Measurements from ENCODE around the gene RPF1. TPM values are rescaled to one million over a fixed set of nuclear protein-coding genes. Genes with fewer than 3 reads are reported as not detected.

RPF1 gene
- total and polyA plus RNA-seq, 2 of the 8 experiments (the other 6 are each of a cell fraction or from before 2014, with no cell fraction given) = 18.7 to 41.8 TPM

DNA sequence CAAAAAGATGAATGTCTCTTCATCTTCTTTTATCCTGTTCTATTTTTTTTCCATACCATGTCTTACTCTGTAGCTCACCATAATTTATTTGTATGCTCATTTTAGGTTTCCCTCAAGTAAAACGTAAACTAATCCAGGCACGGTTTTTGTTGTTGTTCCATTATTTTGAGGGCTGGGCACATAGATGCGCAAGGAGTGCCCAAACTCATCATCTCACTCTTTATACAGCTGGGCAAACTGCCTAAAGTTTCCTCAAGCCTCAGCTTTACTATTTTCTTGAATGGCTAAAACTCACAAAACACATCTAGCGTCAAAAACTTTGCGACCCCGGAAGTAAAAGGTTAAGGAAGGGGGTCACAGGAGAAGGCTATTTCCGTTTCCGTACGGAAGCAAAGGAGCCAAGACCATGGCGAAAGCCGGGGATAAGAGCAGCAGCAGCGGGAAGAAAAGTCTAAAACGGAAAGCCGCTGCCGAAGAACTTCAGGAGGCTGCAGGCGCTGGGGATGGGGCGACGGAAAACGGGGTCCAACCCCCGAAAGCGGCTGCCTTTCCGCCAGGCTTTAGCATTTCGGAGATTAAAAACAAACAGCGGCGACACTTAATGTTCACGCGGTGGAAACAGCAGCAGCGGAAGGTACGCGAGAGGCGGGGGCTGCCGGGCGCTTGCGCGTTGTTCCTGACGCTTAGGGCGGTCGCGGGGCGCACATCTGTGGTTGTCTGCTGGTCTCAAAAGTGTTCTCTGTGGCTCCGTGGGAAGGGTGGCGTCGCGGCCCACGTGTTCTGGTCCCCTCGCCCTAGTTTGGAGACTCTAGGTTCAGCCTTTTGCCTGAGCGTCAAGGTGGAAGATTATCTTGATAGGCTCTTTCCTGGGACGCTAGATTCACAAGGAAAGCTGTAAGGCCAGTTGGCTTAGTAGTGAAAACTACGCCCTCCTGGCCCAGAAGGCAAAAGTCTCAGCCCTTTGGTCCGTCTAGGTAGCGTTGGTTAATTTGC, at the start of gene RPF1 (continued):
- peak; percentile 70 to 85 for TF ChIP-seq POLR2A (IDR thresholded peaks at IDR 0.05; ENCODE audit: control extremely low read depth in 1 of 2, low read depth in 2 of 2, low read length in 2 of 2)
- no peak for TF ChIP-seq EP300 (IDR thresholded peaks at IDR 0.05; ENCODE audit: borderline replicate concordance in 1 of 2, low read depth in 2 of 2, low read length in 2 of 2)
- TF ChIP-seq, protein P1, sequence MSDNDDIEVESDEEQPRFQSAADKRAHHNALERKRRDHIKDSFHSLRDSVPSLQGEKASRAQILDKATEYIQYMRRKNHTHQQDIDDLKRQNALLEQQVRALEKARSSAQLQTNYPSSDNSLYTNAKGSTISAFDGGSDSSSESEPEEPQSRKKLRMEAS (IDR thresholded peaks at IDR 0.05) = peak; percentile 72
- TF ChIP-seq, protein P2, sequence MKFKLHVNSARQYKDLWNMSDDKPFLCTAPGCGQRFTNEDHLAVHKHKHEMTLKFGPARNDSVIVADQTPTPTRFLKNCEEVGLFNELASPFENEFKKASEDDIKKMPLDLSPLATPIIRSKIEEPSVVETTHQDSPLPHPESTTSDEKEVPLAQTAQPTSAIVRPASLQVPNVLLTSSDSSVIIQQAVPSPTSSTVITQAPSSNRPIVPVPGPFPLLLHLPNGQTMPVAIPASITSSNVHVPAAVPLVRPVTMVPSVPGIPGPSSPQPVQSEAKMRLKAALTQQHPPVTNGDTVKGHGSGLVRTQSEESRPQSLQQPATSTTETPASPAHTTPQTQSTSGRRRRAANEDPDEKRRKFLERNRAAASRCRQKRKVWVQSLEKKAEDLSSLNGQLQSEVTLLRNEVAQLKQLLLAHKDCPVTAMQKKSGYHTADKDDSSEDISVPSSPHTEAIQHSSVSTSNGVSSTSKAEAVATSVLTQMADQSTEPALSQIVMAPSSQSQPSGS (IDR thresholded peaks at IDR 0.05; ENCODE audit: low read length) = peak; percentile 68; the same call in 1 of the 2 replicates
- TF ChIP-seq CBX8 (IDR thresholded peaks at IDR 0.05; ENCODE audit: borderline replicate concordance, low read depth, low read length) = no peak
- TF ChIP-seq BACH1 (IDR thresholded peaks at IDR 0.05; ENCODE audit: low read length) = no peak
- TF ChIP-seq ZNF274 (IDR thresholded peaks at IDR 0.05; ENCODE audit: borderline replicate concordance, extremely low read depth, low read length) = no peak
- peak; percentile 48 for TF ChIP-seq SUZ12 (IDR thresholded peaks at IDR 0.05; ENCODE audit: low read length)
- TF ChIP-seq SIRT6 (IDR thresholded peaks at IDR 0.05; ENCODE audit: low read length) = no peak
- TF ChIP-seq SP2 (IDR thresholded peaks at IDR 0.05; ENCODE audit: low read length) = no peak
- peak; percentile 56; the same call in 1 of the 2 replicates for TF ChIP-seq POLR2AphosphoS5 (IDR thresholded peaks at IDR 0.05; ENCODE audit: low read depth, low read length)
- TF ChIP-seq GABPA (IDR thresholded peaks at IDR 0.05; ENCODE audit: borderline replicate concordance, insufficient read depth, low read length) = peak; percentile 99
- TF ChIP-seq EZH2 (IDR thresholded peaks at IDR 0.05; ENCODE audit: low read depth, low read length, severe bottlenecking) = peak; percentile 55
- peak; percentile 99 for TF ChIP-seq KDM4A (IDR thresholded peaks at IDR 0.05; ENCODE audit: low read depth, low read length, severe bottlenecking)
- no peak for TF ChIP-seq FOSL1 (IDR thresholded peaks at IDR 0.05; ENCODE audit: insufficient read depth, low read depth, low read length)
- TF ChIP-seq ASH2L (IDR thresholded peaks at IDR 0.05; ENCODE audit: low read length) = peak; percentile 94
- peak; percentile 95 for TF ChIP-seq PHF8 (conservative IDR thresholded peaks at IDR 0.05; ENCODE audit: low read depth, low read length)
- TF ChIP-seq TCF12 (IDR thresholded peaks at IDR 0.05; ENCODE audit: low read depth, low read length) = 0 out of 2 replicates have a peak, but pooled peaks have one; percentile 36
- 0 out of 2 replicates have a peak, but pooled peaks have one; percentile 45 for TF ChIP-seq KDM5A (IDR thresholded peaks at IDR 0.05; ENCODE audit: low read length)
- no peak for TF ChIP-seq TEAD4 (IDR thresholded peaks at IDR 0.05; ENCODE audit: low read depth, low read length)
- TF ChIP-seq BRCA1 (IDR thresholded peaks at IDR 0.05; ENCODE audit: low read depth, low read length) = no peak
- peak; percentile 81 for TF ChIP-seq CHD2 (IDR thresholded peaks at IDR 0.05; ENCODE audit: low read length)
